ENCODE data around the gene INPP5D. TPM values are rescaled to one million over a fixed set of nuclear protein-coding genes. Genes with fewer than 3 reads are reported as not detected.

INPP5D gene
- total and polyA plus RNA-seq, 2 of the 13 experiments (the other 11 are each of a cell fraction or from before 2014, with no cell fraction given): 16.7 to 18.0 TPM

GRCh38 chr2:233247116-233247515, 187.0 kb downstream of the INPP5D start (continued):
- no peak for TF ChIP-seq KLF6 (CRISPR knock-in tag; IDR thresholded peaks at IDR 0.05)

GRCh38 chr2:233247744-233248143, 187.6 kb downstream of the INPP5D start:
- Histone ChIP-seq H3K79me2 (ENCODE audit: insufficient read depth, low read length) (peaks cover 8% of the 10 kb centered on the region), H3K9ac (ENCODE audit: insufficient read depth, low read depth, low read length) (no peak overlapping the region), H3K9me3 (ENCODE audit: low read length) (no peaks in the 10 kb centered on the region), H3K4me2 (ENCODE audit: low read depth, low read length) (no peak overlapping the region), H3K36me3 (replicated peaks in 1 of 2; ENCODE audit: control insufficient read depth in 1 of 2, insufficient read depth in 2 of 2, low read length in 2 of 2) (no peaks in the 10 kb centered on the region), H2AFZ (ENCODE audit: low read length) (no peak overlapping the region), H4K20me1 (ENCODE audit: insufficient read depth, low read length) (no peaks in the 10 kb centered on the region), H3K4me3 (replicated peaks in 1 of 3; ENCODE audit: insufficient read depth in 1 of 3, low read depth in 2 of 3, low read length in 3 of 3) (no peak overlapping the region), H3K27ac (ENCODE audit: extremely low read length, insufficient read depth, low read length) (no peak overlapping the region), H3K4me1 (ENCODE audit: insufficient read depth, low read length) (peaks cover 29% of the 10 kb centered on the region), H3K27me3 (ENCODE audit: control insufficient read depth in 1 of 2, insufficient read depth in 2 of 2, low read length in 2 of 2) (peaks cover 0 to 16% of the 10 kb centered on the region in 2 experiments; a peak in 3 of 5 replicates)
- no peak for ATAC-seq
- POLR2A ChIA-PET: no interaction called here
- FAIRE-seq: no peak
- peak; percentile 61 for DNase-seq (ENCODE audit: low spot score)
- intact Hi-C loops (cut with micrococcal nuclease; ENCODE audit: unreplicated experiment): no loop called here
- in situ Hi-C loops (cut with HindIII; ENCODE audit: extremely low pct_ligation_motif_present, low pct_unique_long_range_greater_than_20kb): no loop called here
- TF ChIP-seq FOSL2 (CRISPR knock-in tag; IDR thresholded peaks at IDR 0.05) (peak; percentile 73), SNAPC4 (CRISPR knock-in tag; IDR thresholded peaks at IDR 0.05) (no peak), EP300 (IDR thresholded peaks at IDR 0.05; ENCODE audit: low read depth in 2 of 2, low read length in 2 of 2) (peak in 1 of 2 experiments; percentile 14; a peak in 1 of 4 replicates), EP300 (CRISPR knock-in tag; IDR thresholded peaks at IDR 0.05; ENCODE audit: borderline replicate concordance) (no peak), GABPA (IDR thresholded peaks at IDR 0.05; ENCODE audit: low read depth, low read length) (no peak), GABPA (CRISPR knock-in tag; IDR thresholded peaks at IDR 0.05; ENCODE audit: low read depth) (0 out of 2 replicates have a peak, but pooled peaks have one; percentile 9), ZNF292 (CRISPR knock-in tag; IDR thresholded peaks at IDR 0.05; ENCODE audit: borderline replicate concordance, low read depth) (no peak), ZFP62 (CRISPR knock-in tag; IDR thresholded peaks at IDR 0.05) (no peak), ZNF230 (CRISPR knock-in tag; IDR thresholded peaks at IDR 0.05) (no peak)
- BruUV-seq (replicated peaks): no TSS peak
- CTCF ChIA-PET (ENCODE audit: low intra/inter-chr PET ratio, low total read pairs): no interaction called here
